ENCODE data around the gene VAMP7.

DNA sequence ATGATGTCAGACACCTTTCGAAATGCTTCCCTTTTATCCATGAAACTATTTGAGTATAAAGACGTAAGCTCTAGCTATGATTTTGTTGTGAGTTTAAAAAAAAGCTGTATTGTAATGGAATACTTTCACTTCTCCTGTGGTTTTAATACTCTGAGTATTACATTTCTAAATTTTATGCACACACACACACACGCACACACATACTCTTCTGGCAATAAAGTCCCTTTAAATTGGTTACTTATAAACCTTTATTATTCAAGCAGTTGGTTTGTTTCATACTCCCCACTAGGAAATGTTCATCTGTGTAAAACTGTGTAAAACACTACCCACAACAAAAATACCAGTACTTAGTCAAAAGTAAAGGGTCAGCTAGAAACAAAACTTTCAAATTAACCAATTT, 18.2 kb downstream of the VAMP7 start:
- TF ChIP-seq, protein P1, sequence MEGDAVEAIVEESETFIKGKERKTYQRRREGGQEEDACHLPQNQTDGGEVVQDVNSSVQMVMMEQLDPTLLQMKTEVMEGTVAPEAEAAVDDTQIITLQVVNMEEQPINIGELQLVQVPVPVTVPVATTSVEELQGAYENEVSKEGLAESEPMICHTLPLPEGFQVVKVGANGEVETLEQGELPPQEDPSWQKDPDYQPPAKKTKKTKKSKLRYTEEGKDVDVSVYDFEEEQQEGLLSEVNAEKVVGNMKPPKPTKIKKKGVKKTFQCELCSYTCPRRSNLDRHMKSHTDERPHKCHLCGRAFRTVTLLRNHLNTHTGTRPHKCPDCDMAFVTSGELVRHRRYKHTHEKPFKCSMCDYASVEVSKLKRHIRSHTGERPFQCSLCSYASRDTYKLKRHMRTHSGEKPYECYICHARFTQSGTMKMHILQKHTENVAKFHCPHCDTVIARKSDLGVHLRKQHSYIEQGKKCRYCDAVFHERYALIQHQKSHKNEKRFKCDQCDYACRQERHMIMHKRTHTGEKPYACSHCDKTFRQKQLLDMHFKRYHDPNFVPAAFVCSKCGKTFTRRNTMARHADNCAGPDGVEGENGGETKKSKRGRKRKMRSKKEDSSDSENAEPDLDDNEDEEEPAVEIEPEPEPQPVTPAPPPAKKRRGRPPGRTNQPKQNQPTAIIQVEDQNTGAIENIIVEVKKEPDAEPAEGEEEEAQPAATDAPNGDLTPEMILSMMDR (IDR thresholded peaks at IDR 0.05; ENCODE audit: low read depth, low read length, poor library complexity, severe bottlenecking), result no peak
- TF ChIP-seq EZH2phosphoT487 (IDR thresholded peaks at IDR 0.05; ENCODE audit: borderline replicate concordance, low read length), result no peak

Measured in DOHH2 (cell line).